Stimulated activated CD4-positive, alpha-beta T cell treated with anti-CD3 and anti-CD28 coated beads, Interleukin-2, amount 100 ng/mL, for 4 hours (primary cell): Measurements from ENCODE around the gene DEPDC5.
"Not testable (repeated sequence)": the region's sequence is repeated elsewhere in the genome, so short reads cannot be mapped to it uniquely, and the experiment has no call there.

Experiments used
- DNase-seq: peaks from one replicate; pipeline ENCODE4 v3.0.0-alpha.2; 2020; ENCODE audit warnings: low read depth

DEPDC5 gene

DNA sequence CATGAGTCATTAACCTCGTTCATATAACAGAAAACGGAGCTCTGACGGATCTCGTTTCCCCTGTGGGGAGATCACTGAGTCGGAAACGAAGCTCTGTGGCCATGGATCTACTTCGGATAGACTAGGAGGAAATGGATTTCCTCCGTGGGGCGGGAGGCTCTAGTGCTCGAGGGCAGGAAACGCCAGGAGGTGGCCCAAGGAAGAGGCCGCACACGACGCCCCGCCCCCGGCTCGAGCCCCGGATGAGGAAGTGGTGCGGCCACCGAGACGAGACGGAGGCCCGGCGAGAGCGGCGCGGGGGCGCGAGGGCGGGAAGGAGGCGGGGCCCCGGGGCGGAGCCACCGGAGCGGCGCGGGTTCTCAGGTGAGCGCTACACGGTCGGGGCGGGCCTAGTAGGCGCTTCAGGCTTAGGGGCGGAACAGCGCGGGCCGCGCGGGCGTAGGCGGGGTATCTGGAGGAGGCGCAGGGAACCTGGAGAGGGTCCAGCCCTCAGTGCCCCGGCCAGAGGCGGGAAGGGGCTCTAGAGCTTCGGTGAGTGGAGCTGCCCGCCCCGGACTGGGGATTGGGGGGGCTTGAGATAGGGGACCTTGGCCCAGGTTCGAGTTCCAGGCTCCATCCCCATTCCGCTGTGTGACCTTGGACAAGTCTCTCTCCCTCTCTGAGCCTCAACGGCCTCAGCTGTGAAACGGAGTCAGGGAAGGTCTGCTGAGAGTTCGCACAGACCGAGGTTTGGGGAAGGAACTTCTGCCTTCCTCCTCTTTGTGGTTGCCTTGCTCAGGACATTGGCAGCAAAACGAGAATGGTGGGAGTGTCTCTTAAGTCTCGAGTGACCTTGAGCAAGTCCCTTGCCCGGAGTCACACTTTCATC, at the start of gene DEPDC5:
Gene DEPDC5, plus strand, starts transcription at position 386 of the 868 bp plus-strand sequence. CDS start 903 bp downstream, outside the sequence.
- DNase-seq = peak; percentile 96

- no peak for DNase-seq
Measured at GRCh38 chr22:31707519-31707918, 46.3 kb upstream of the DEPDC5 start.

GRCh38 chr22:31711226-31711625, 42.6 kb upstream of the DEPDC5 start:
- DNase-seq = not testable (repeated sequence)

DNA sequence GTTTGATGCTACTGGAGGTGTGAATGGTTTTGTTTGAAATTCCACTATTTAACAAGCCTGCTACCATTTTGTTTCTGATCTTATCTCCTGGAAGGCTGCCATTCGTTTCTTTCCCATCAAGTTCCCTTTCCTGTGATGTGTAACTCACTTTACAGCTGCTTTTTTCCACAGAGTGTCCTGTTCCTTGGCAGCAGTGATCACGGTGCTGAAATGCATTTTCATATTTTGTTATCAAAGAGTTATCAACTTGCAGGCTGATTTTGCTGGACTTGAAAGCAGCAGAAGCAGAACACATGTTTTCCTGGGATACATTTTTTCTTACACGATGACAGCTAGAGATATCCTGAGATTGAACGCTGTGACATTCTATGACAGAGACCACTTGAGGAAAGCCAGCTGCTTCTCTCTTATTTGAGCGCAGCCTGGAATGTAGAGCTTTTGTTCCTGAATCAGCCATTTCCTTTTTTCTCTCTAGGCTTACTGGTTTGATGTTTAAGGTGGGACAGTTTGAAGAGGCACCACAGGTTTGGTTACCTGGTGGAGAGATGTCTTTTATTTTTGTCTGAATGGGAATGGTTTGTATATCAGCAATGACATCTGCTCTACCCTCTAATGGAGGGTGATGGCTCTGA, 38.6 kb upstream of the DEPDC5 start:
- DNase-seq = no peak

DNA sequence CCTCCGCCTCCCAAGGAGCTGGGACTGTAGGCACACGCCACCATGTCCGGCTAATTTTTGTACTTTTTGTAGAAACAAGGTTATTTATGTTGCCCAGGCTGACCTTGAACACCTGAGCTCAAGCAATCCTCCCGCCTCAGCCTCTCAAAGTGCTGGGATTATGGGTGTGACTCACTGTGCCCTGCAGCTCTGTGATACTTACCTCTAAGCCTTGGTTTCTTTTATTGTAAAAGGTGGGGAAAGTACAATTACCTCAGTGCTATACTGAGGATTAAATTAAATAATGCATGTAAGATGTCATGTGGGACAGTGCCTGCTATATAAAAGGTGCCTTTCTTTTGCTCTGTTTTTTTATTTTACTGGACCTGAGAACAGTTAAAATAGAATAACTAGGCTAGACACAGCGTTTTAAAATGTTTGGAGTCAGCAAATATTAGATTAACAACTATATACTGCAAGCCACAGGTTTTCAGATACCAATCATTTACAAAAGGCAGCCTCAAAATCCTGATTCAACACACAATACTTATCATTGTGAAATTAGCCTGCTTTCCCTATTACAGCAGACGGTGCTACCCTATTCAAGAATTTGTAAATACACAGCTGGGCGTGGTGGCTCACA, 33.9 kb upstream of the DEPDC5 start:
- DNase-seq = no peak

GRCh38 chr22:31723723-31724122, 30.1 kb upstream of the DEPDC5 start:
- DNase-seq = no peak

DNA sequence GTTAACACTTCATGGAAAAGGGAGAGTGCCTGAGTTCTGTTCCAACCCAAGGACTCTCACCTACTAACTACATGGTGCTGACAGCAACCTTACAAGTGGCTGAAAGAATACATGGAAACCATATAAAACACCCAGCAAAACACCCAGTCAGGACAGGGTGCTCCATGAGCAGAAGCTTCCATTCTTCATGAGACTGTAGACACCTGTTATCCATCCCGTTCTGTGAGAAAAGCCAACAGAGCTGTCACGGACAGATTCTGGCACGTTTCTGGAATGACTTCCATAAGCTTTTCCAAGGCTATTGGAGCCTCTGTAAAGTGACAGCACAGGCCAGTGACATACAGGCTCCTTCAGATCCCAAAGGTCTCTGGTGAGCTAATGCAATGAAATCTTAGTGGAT, 27.1 kb upstream of the DEPDC5 start:
- DNase-seq = no peak

DNA sequence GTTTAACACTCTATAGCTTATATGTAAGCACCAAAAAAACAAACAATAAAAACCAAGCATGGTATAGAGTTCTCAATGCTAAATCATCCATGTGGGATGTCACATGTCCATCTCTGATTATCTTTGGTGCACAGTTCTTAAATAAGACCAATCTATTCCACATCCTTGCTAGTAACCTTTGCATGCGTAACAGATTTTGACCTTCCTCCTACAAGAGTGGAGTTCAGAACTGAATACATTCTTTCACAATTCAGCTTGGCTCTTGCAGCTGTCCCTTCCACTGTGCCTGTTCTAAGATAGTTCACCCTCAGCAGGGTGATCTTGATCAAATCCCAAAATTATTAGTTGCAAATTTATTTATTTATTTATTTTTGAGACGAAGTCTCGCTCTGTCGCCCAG, 25.0 kb upstream of the DEPDC5 start:
- DNase-seq = no peak

DNA sequence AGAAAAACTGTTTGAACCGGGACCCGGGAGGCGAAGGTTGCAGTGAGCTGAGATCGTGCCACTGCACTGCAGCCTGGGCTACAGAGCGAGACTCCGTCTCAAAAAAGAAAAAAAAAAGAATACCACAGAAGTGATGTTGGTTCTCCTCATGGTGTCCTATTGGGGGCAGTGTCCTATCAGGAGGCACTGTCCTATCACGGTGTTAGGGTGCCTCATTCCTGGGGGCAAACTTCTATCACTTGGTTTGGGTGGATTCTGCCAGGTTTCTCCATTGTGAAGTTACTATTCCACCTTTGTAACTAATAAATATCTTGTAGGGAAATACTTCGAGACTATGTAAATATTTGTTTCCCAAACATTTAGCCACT, 23.5 kb upstream of the DEPDC5 start:
- DNase-seq = no peak

GRCh38 chr22:31732089-31732829, 21.6 kb upstream of the DEPDC5 start:
- no peak for DNase-seq

DNA sequence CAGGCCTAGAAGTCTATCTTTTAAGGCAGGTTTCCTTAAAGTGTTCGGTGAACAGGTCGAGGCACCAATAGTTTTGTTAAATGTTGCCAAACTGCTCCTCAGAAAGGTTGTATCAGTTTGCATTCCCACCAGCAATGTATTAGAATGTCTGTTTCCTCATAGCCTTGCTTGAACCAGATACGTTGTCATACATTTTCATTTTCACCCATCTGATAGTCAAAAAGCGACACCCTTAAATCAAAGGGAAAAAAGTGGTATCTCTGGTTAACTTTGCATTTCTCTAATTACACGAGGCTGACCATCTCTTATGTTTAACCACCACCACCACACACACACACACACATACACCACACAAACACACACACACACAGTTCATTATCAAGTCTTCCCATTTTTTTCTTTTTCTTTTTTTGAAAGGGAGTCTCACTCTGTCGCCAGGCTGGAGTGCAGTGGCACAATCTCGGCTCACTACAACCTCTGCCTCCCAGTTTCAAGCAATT, 20.2 kb upstream of the DEPDC5 start:
- DNase-seq = no peak

GRCh38 chr22:31734512-31734911, 19.3 kb upstream of the DEPDC5 start:
- DNase-seq = no peak

- no peak for DNase-seq
Measured at GRCh38 chr22:31736458-31736857, 17.4 kb upstream of the DEPDC5 start.

- DNase-seq = no peak
Measured at GRCh38 chr22:31737932-31738331, 15.9 kb upstream of the DEPDC5 start.

- no peak for DNase-seq
Measured at GRCh38 chr22:31738566-31738965, 15.3 kb upstream of the DEPDC5 start.

DNA sequence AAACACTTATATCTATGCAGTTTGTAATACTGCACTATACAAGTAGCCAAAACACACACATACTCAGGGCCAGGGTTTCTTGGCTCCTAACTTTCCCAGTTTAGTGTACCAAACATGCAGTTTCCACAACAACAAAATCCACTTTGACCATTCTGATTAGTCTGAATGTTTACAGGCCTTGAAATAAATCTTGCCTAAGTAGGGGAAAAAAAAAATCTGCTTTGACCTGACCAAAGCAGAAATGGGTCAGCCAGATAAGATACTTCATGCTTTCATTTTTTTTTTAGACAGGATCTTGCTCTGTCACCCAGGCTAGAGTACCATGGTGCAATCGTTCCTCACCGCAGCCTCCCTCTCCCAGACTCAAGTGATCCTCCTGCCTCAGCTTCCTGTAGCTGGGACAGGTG, 14.0 kb upstream of the DEPDC5 start:
- DNase-seq = no peak

DNA sequence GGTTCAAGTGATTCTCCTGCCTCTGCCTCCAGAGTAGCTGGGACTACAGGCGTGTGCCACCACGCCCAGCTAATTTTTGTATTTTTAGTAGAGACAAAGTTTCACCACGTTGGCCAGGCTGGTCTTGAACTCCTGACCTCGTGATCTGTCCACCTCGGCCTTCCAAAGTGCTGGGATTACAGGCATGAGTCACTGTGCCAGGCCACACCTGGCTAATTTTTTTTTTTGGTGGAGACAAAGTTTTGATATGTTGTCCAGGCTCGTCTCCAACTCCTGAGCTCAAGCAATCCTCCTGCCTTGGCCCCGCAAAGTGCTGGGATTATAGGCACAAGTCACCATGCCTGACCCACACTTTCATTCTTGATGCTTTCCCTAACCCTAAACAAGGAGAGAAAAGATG, 13.5 kb upstream of the DEPDC5 start:
- DNase-seq = not testable (repeated sequence)

GRCh38 chr22:31742115-31742514, 11.7 kb upstream of the DEPDC5 start:
- no peak for DNase-seq

DNA sequence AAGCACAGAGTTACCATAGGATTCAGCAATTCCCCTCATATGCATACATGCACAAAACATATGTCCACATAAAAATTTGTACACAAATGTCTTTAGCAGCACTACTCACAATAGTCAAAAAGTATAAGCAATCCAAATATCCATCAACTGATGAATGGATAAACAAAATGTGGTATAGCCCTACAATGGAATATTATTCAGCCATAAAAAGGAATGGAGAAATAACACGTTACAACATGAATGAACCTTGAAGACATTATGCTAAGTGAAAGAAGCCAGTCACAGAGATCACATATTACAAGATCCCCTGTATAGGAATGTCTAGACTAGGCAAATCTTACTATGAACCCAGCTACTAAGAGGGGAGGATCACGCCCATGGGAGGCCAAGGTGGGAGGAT, 11.1 kb upstream of the DEPDC5 start:
- DNase-seq = no peak

- DNase-seq = no peak
Measured at GRCh38 chr22:31743871-31744270, 9.9 kb upstream of the DEPDC5 start.

GRCh38 chr22:31747441-31747840, 6.4 kb upstream of the DEPDC5 start:
- no peak for DNase-seq

GRCh38 chr22:31748490-31748889, 5.3 kb upstream of the DEPDC5 start:
- DNase-seq = no peak
